GM18498 (cell line): ENCODE data around the gene TMIGD1.

Experiments used
- ATAC-seq: cut with Tn5 transposase; IDR thresholded peaks from one replicate; pipeline ENCODE4 v1.9.1; 2021; ENCODE audit warnings: mild to moderate bottlenecking, moderate library complexity; ENCODE audit not compliant: unreplicated experiment

The TMIGD1 gene

GRCh38 chr17:30332057-30332542, 1.8 kb downstream of the TMIGD1 start:
- ATAC-seq, result peak; percentile 59

- no peak for ATAC-seq
Measured at GRCh38 chr17:30326809-30327208, 7.0 kb downstream of the TMIGD1 start.

GRCh38 chr17:30324723-30325122, 9.1 kb downstream of the TMIGD1 start:
- no peak for ATAC-seq

GRCh38 chr17:30323895-30324319, 9.9 kb downstream of the TMIGD1 start:
- ATAC-seq, result no peak

- ATAC-seq, result no peak
Measured at GRCh38 chr17:30323262-30323894, 10.5 kb downstream of the TMIGD1 start.

- ATAC-seq, result no peak
Measured at GRCh38 chr17:30321314-30321713, 12.5 kb downstream of the TMIGD1 start.

- no peak for ATAC-seq
Measured at GRCh38 chr17:30318155-30318554, 15.7 kb downstream of the TMIGD1 start.

- no peak for ATAC-seq
Measured at GRCh38 chr17:30316736-30317135, 17.1 kb downstream of the TMIGD1 start.

- no peak for ATAC-seq
Measured at GRCh38 chr17:30315106-30315505, 18.8 kb downstream of the TMIGD1 start.

- no peak for ATAC-seq
Measured at GRCh38 chr17:30314474-30314873, 19.4 kb downstream of the TMIGD1 start.

GRCh38 chr17:30312226-30312625, 21.6 kb downstream of the TMIGD1 start:
- ATAC-seq, result no peak

GRCh38 chr17:30310562-30310961, 23.3 kb downstream of the TMIGD1 start:
- ATAC-seq, result no peak

- no peak for ATAC-seq
Measured at GRCh38 chr17:30309591-30309990, 24.3 kb downstream of the TMIGD1 start.

- ATAC-seq, result no peak
Measured at GRCh38 chr17:30308406-30308805, 25.5 kb downstream of the TMIGD1 start.

- ATAC-seq, result no peak
Measured at GRCh38 chr17:30304778-30305177, 29.1 kb downstream of the TMIGD1 start.

GRCh38 chr17:30302241-30302640, 31.6 kb downstream of the TMIGD1 start:
- no peak for ATAC-seq

- ATAC-seq, result no peak
Measured at GRCh38 chr17:30300818-30301217, 33.0 kb downstream of the TMIGD1 start.

GRCh38 chr17:30299000-30299399, 34.9 kb downstream of the TMIGD1 start:
- ATAC-seq, result no peak

- ATAC-seq, result no peak
Measured at GRCh38 chr17:30297715-30298114, 36.1 kb downstream of the TMIGD1 start.

GRCh38 chr17:30296499-30297080, 37.3 kb downstream of the TMIGD1 start:
- ATAC-seq, result no peak

GRCh38 chr17:30292286-30292858, 41.5 kb downstream of the TMIGD1 start:
- no peak for ATAC-seq

- peak; percentile 91 for ATAC-seq
Measured at GRCh38 chr17:30291543-30292285, 42.1 kb downstream of the TMIGD1 start, which contains the start of gene BLMH. Gene BLMH (minus strand): TSS chr17:30291944. CDS start chr17:30291819, 125 bp downstream.
